GM18508 (cell line): ENCODE measurements around the gene KCNJ15.
A peak's percentile ranks its signal among the peaks of the same experiment; 100 is the strongest.
"Not testable (repeated sequence)": the region's sequence is repeated elsewhere in the genome, so short reads cannot be mapped to it uniquely, and the experiment has no call there.

Source experiments
- ATAC-seq: cut with Tn5 transposase; IDR thresholded peaks from one replicate; pipeline ENCODE4 v1.9.1; 2021; ENCODE audit warnings: moderate number of reproducible peaks; ENCODE audit not compliant: insufficient read depth, unreplicated experiment

Gene KCNJ15

GRCh38 chr21:38256599-38257302 is at the start of gene KCNJ15:
KCNJ15 (plus strand) TSS chr21:38256991; CDS start chr21:38299262, 42,271 bp downstream.
- no peak for ATAC-seq

GRCh38 chr21:38208118-38208517 is 48.7 kb upstream of the KCNJ15 start:
- no peak for ATAC-seq

GRCh38 chr21:38211321-38211720 is 45.5 kb upstream of the KCNJ15 start:
- ATAC-seq = no peak

- no peak for ATAC-seq
Observed at GRCh38 chr21:38212706-38213105, 44.1 kb upstream of the KCNJ15 start.

- ATAC-seq = no peak
Observed at GRCh38 chr21:38219049-38219628, 37.7 kb upstream of the KCNJ15 start.

- ATAC-seq = no peak
Observed at GRCh38 chr21:38220270-38220737, 36.5 kb upstream of the KCNJ15 start.

- peak; percentile 71 for ATAC-seq
Observed at GRCh38 chr21:38221594-38221993, 35.2 kb upstream of the KCNJ15 start.

GRCh38 chr21:38223893-38224540 is 32.8 kb upstream of the KCNJ15 start:
- no peak for ATAC-seq

- no peak for ATAC-seq
Observed at GRCh38 chr21:38227401-38227800, 29.4 kb upstream of the KCNJ15 start.

GRCh38 chr21:38228115-38228514 is 28.7 kb upstream of the KCNJ15 start:
- no peak for ATAC-seq

- ATAC-seq = no peak
Observed at GRCh38 chr21:38228537-38228936, 28.3 kb upstream of the KCNJ15 start.

- no peak for ATAC-seq
Observed at GRCh38 chr21:38229260-38229877, 27.4 kb upstream of the KCNJ15 start.

- ATAC-seq = no peak
Observed at GRCh38 chr21:38234395-38235142, 22.2 kb upstream of the KCNJ15 start.

- ATAC-seq = not testable (repeated sequence)
Observed at GRCh38 chr21:38235251-38235650, 21.5 kb upstream of the KCNJ15 start.

GRCh38 chr21:38236232-38236631 is 20.6 kb upstream of the KCNJ15 start:
- no peak for ATAC-seq

GRCh38 chr21:38239672-38240071 is 17.1 kb upstream of the KCNJ15 start:
- ATAC-seq = no peak

- ATAC-seq = no peak
Observed at GRCh38 chr21:38240129-38240528, 16.7 kb upstream of the KCNJ15 start.

GRCh38 chr21:38241029-38241740 is 15.6 kb upstream of the KCNJ15 start:
- no peak for ATAC-seq

- ATAC-seq = no peak
Observed at GRCh38 chr21:38242061-38242460, 14.7 kb upstream of the KCNJ15 start.
